ENCODE results near the gene SGSM1.

- TF ChIP-seq CTCF (IDR thresholded peaks at IDR 0.05), result no peak
- no peak for TF ChIP-seq POLR2A (IDR thresholded peaks at IDR 0.05)
Measured at GRCh38 chr22:24930678-24931077, 124.7 kb downstream of the SGSM1 start.
